HL-60 (cell line): Measurements from ENCODE around the gene PIRT.

ENCODE experiments used
- CTCF ChIP-seq: IDR thresholded peaks from one replicate; pipeline ENCODE4 v1.5.1; 2011; ENCODE audit warnings: low read length, control low read depth, inconsistent platforms; ENCODE audit not compliant: insufficient read depth
- SPI1 ChIP-seq: IDR thresholded peaks from 2 replicates; pipeline ENCODE4 v1.6.1; 2012; ENCODE audit warnings: low read depth, mild to moderate bottlenecking, borderline replicate concordance

- no peak for TF ChIP-seq CTCF
- TF ChIP-seq SPI1: no peak
Measured at GRCh38 chr17:10842658-10843057, 4.8 kb upstream of the PIRT start.
